Upper lobe of right lung (tissue), 1 donor: ENCODE data around the gene MCM5. TPM values are rescaled to one million over a fixed set of nuclear protein-coding genes. Genes with fewer than 3 reads are reported as not detected.

Source experiments
- ATAC-seq: fragments of 200-7000 bp; cut with Tn5 transposase; one replicate; pipeline ENCODE4 v1.9.1; 2020; ENCODE audit warnings: mild to moderate bottlenecking, moderate library complexity
- DNase-seq: peaks from one replicate; pipeline ENCODE4 v3.0.0-alpha.2; 2020
- H3K27ac ChIP-seq: fragments of 200-600 bp; one replicate; pipeline ENCODE4 v1.8.0; 2022
- H3K27me3 ChIP-seq: fragments of 200-600 bp; one replicate; pipeline ENCODE4 v1.8.0; 2022; ENCODE audit warnings: mild to moderate bottlenecking
- H3K36me3 ChIP-seq: fragments of 200-600 bp; one replicate; pipeline ENCODE4 v1.8.0; 2022
- H3K4me1 ChIP-seq: fragments of 200-600 bp; one replicate; pipeline ENCODE4 v1.8.0; 2022
- H3K4me3 ChIP-seq: fragments of 200-600 bp; one replicate; pipeline ENCODE4 v1.8.0; 2022; ENCODE audit warnings: mild to moderate bottlenecking
- H3K9me3 ChIP-seq: fragments of 200-600 bp; one replicate; pipeline ENCODE4 v1.8.0; 2022
- CTCF ChIP-seq: fragments of 200-600 bp; IDR thresholded peaks from one replicate; pipeline ENCODE4 v1.8.0; 2022; ENCODE audit warnings: antibody characterized with exemption
- intact Hi-C: fragments of 100-400 bp; cut with DNase I; formaldehyde crosslinking; loops from one replicate; pipeline ENCODE4 v1.11.0; 2022
- total RNA-seq: library from RNA; stranded (reverse); fragmentation: NEBNext Ultra II Directional; extraction: Animal tissue kit (Norgen Biotek cat#: 25700); gene quantifications from one replicate; pipeline ENCODE4 v1.2.1, GENCODE V29; 2021
- donor health status: DM: no; HTN: yes; CAD: no; lungs with severe emphysema.

Gene MCM5
- total RNA-seq, 1 donor from 2014 or later, result 22.1 TPM

- DNase-seq (no peak), ATAC-seq (no peak)
- no peak overlapping the region for H3K4me3 ChIP-seq
- H3K27ac ChIP-seq, result no peak overlapping the region
- H3K9me3 ChIP-seq, result no peaks in the 10 kb centered on the region
- no peak for TF ChIP-seq CTCF
- peaks cover 53% of the 10 kb centered on the region for H3K36me3 ChIP-seq
- no peaks in the 10 kb centered on the region for H3K4me1 ChIP-seq
- H3K27me3 ChIP-seq, result no peaks in the 10 kb centered on the region
- intact Hi-C loops, result no loop called here
Observed at GRCh38 chr22:35424081-35424480, 24.1 kb downstream of the MCM5 start.

DNA sequence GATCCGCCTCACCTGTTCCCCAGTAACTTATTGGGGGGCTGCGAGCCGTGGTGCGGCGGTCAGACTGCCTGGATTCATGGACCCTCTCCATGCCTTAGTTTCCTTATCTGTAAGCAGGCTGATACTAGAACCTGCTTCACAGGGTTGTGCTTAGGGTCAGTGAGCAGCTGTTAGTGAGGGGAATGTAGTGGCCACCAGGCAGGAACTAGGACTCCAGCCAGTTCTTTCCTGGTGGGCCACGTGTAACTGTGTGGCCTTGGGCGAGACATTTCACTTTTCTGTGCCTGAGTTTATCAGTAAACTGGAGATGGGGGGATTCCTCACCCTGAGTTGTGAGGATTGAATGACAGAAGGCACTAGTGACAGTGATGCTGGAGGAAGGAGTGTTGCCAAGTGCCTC, 24.8 kb downstream of the MCM5 start:
- no peak overlapping the region for H3K27ac ChIP-seq
- intact Hi-C loops, result no loop called here
- no peak for TF ChIP-seq CTCF

GRCh38 chr22:35425546-35425945, 25.6 kb downstream of the MCM5 start:
- no peak for DNase-seq
- Histone ChIP-seq H3K9me3 (no peaks in the 10 kb centered on the region), H3K4me1 (no peaks in the 10 kb centered on the region), H3K4me3 (no peak overlapping the region), H3K36me3 (peaks cover 38% of the 10 kb centered on the region), H3K27me3 (no peaks in the 10 kb centered on the region), H3K27ac (no peak overlapping the region)
- intact Hi-C loops, result no loop called here
- TF ChIP-seq CTCF, result no peak
- ATAC-seq, result no peak

More for the DNA sequence above, 24.8 kb downstream of the MCM5 start:
- Histone ChIP-seq H3K9me3 (no peaks in the 10 kb centered on the region), H3K4me3 (no peak overlapping the region), H3K36me3 (peaks cover 46% of the 10 kb centered on the region), H3K4me1 (no peaks in the 10 kb centered on the region), H3K27me3 (no peaks in the 10 kb centered on the region)
- DNase-seq (no peak), ATAC-seq (no peak)

- Histone ChIP-seq H3K36me3 (peaks cover 32% of the 10 kb centered on the region), H3K4me3 (no peak overlapping the region), H3K27me3 (no peaks in the 10 kb centered on the region), H3K9me3 (no peaks in the 10 kb centered on the region), H3K27ac (no peak overlapping the region), H3K4me1 (peaks cover 3% of the 10 kb centered on the region)
- intact Hi-C loops, result no loop called here
- ATAC-seq, result no peak
- TF ChIP-seq CTCF, result no peak
- DNase-seq, result no peak
Observed at GRCh38 chr22:35425971-35426800, 26.2 kb downstream of the MCM5 start.

DNA sequence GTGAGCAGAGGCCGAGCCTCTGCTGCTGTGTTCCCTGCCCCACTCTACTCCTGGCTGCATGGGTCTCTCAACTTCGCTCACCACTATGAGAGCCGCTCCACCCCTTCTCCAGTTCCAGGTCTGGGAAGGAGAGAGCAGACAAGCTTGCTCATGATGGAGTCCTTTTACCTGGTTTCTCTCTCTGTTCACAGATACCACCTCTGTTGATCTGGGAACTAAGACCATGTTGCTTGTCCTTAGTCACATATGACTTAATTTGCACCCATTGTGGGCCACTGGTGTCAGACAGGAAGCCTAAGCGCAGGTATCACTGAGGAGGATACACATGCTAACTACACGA, 26.8 kb downstream of the MCM5 start:
- TF ChIP-seq CTCF, result no peak
- Histone ChIP-seq H3K9me3 (no peaks in the 10 kb centered on the region), H3K27ac (no peak overlapping the region), H3K4me3 (no peak overlapping the region), H3K27me3 (no peaks in the 10 kb centered on the region), H3K4me1 (peaks cover 7% of the 10 kb centered on the region), H3K36me3 (peaks cover 26% of the 10 kb centered on the region)
- intact Hi-C loops, result no loop called here
- DNase-seq (no peak), ATAC-seq (no peak)
